Colonic mucosa (tissue), 4 donors: ENCODE measurements around the gene SKAP1. TPM values are rescaled to one million over a fixed set of nuclear protein-coding genes. Genes with fewer than 3 reads are reported as not detected.

ENCODE experiments used
- DNase-seq: peaks from one replicate; pipeline ENCODE4 v3.0.0-alpha.2; 2020
- H3K27ac ChIP-seq: fragments of 200-600 bp; one replicate; pipeline ENCODE4 v1.8.0; 2021
- H3K27me3 ChIP-seq: fragments of 200-600 bp; one replicate; pipeline ENCODE4 v1.8.0; 2021
- H3K36me3 ChIP-seq: fragments of 200-600 bp; one replicate; pipeline ENCODE4 v1.8.0; 2021
- H3K4me1 ChIP-seq: fragments of 200-600 bp; one replicate; pipeline ENCODE4 v1.8.0; 2021; ENCODE audit warnings: mild to moderate bottlenecking
- H3K4me3 ChIP-seq: fragments of 200-600 bp; one replicate; pipeline ENCODE4 v1.8.0; 2021
- H3K9ac ChIP-seq, 2 donors: one replicate each; pipeline ENCODE4 v1.7.0; 2013; ENCODE audit warnings: control low read depth in 2 of 2, low read depth in 2 of 2, low read length in 2 of 2
- H3K9me3 ChIP-seq: fragments of 200-600 bp; one replicate; pipeline ENCODE4 v1.8.0; 2021
- CTCF ChIP-seq: fragments of 200-600 bp; IDR thresholded peaks from one replicate; pipeline ENCODE4 v1.8.0; 2022; ENCODE audit warnings: antibody characterized with exemption, mild to moderate bottlenecking
- intact Hi-C: fragments of 100-400 bp; cut with DNase I; formaldehyde crosslinking; loops from one replicate; pipeline ENCODE4 v1.14.1; 2022
- total RNA-seq, 2 donors: library from RNA; stranded (reverse); fragmentation: NEBNext Ultra II Directional in 1 of 2; extraction: Animal tissue kit (Norgen Biotek cat#: 25700) in 1 of 2; gene quantifications; one replicate each; pipeline ENCODE4 v1.2.1, GENCODE V29; 2021
- donor health status: healthy.
- donor health status: DM: no; HTN: no; CAD: no.
- donor health status: DM: no; HTN: no; CAD: no.

Gene SKAP1
- total RNA-seq, 2 donors from 2014 or later: 1.2 to 2.1 TPM

- no peak overlapping the region for H3K27ac ChIP-seq
- intact Hi-C loops: no loop called here
- H3K9ac ChIP-seq: no peak overlapping the region
Measured at GRCh38 chr17:48241770-48242497, 188.1 kb downstream of the SKAP1 start.

GRCh38 chr17:48241131-48241591 lies 188.9 kb downstream of the SKAP1 start:
- DNase-seq: no peak
- intact Hi-C loops: no loop called here
- H3K9ac ChIP-seq: no peak overlapping the region
- H3K27ac ChIP-seq: no peak overlapping the region
- H3K9me3 ChIP-seq: no peaks in the 10 kb centered on the region
- no peaks in the 10 kb centered on the region for H3K27me3 ChIP-seq
- TF ChIP-seq CTCF: no peak
- H3K36me3 ChIP-seq: no peaks in the 10 kb centered on the region
- H3K4me1 ChIP-seq: no peaks in the 10 kb centered on the region
- H3K4me3 ChIP-seq: no peak overlapping the region

More at GRCh38 chr17:48241770-48242497, 188.1 kb downstream of the SKAP1 start:
- Histone ChIP-seq H3K4me3 (no peak overlapping the region), H3K27me3 (no peaks in the 10 kb centered on the region), H3K4me1 (no peaks in the 10 kb centered on the region), H3K36me3 (no peaks in the 10 kb centered on the region), H3K9me3 (no peaks in the 10 kb centered on the region)
- no peak for DNase-seq
- no peak for TF ChIP-seq CTCF

GRCh38 chr17:48240562-48241130 lies 189.4 kb downstream of the SKAP1 start:
- TF ChIP-seq CTCF: no peak
- H3K4me3 ChIP-seq: no peak overlapping the region
- intact Hi-C loops: no loop called here
- DNase-seq: no peak
- no peak overlapping the region for H3K9ac ChIP-seq
- H3K27me3 ChIP-seq: no peaks in the 10 kb centered on the region
- H3K9me3 ChIP-seq: no peaks in the 10 kb centered on the region
- no peaks in the 10 kb centered on the region for H3K36me3 ChIP-seq
- no peak overlapping the region for H3K27ac ChIP-seq
- no peaks in the 10 kb centered on the region for H3K4me1 ChIP-seq

GRCh38 chr17:48240122-48240521 lies 189.9 kb downstream of the SKAP1 start:
- no peaks in the 10 kb centered on the region for H3K4me1 ChIP-seq
- no peak for DNase-seq
- H3K4me3 ChIP-seq: no peak overlapping the region
- intact Hi-C loops: no loop called here
- H3K27me3 ChIP-seq: no peaks in the 10 kb centered on the region
- H3K9ac ChIP-seq: no peak overlapping the region
- H3K9me3 ChIP-seq: no peaks in the 10 kb centered on the region
- H3K36me3 ChIP-seq: no peaks in the 10 kb centered on the region
- TF ChIP-seq CTCF: no peak
- no peak overlapping the region for H3K27ac ChIP-seq

- no peaks in the 10 kb centered on the region for H3K9me3 ChIP-seq
- TF ChIP-seq CTCF: no peak
- H3K4me3 ChIP-seq: no peak overlapping the region
- H3K36me3 ChIP-seq: no peaks in the 10 kb centered on the region
- no peaks in the 10 kb centered on the region for H3K4me1 ChIP-seq
- no peak overlapping the region for H3K27ac ChIP-seq
- no peaks in the 10 kb centered on the region for H3K27me3 ChIP-seq
- DNase-seq: no peak
- intact Hi-C loops: loop anchor here (10.0 kb wide), 1 partner anchor 55 kb away; no protein-coding TSS in a partner anchor
- H3K9ac ChIP-seq: no peak overlapping the region
Measured at GRCh38 chr17:48239603-48239995, 190.4 kb downstream of the SKAP1 start.
